Activated gamma-delta T cell (primary cell): ENCODE results near the gene SYNDIG1.
"Not testable (repeated sequence)": the region's sequence is repeated elsewhere in the genome, so short reads cannot be mapped to it uniquely, and the experiment has no call there.

Source experiments
- DNase-seq: peaks from one replicate; lab custom pipeline; 2025; lab: John Stamatoyannopoulos, UW

The SYNDIG1 gene

DNA sequence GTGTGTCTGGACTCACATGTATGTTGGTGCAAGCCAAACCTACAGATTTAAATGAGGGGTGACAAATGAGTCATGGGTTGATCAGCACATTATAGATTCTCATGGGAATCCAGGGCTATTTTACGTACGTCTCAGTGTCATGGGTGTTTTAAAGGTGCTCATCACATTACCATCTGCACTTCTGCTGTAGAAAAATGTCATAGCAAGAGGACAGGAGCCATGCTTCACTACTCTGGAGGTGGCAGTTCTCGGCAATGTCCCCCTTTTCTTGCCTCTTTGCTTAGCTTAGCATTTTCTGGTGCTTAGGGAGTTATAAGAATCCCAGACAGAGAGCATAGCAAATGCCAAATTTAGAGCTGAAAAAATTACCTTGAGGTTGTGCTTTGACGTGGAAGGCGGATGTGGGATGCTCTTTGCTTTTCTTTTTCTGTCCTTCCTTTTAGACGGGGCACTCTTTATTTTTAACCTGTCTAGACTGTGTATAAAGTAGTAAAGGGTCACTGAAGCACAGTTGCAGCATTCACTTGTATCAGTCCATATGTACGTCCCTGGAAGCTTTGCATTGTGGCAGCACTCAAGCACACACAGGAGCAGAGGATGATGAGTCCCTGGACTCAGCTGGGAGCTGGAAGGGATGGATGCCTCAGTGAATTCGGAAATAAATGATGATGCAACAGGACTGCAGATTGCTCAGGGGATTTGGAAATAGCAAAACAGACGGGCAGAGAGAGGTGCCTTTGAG lies 139.7 kb downstream of the SYNDIG1 start:
- DNase-seq: no peak

DNA sequence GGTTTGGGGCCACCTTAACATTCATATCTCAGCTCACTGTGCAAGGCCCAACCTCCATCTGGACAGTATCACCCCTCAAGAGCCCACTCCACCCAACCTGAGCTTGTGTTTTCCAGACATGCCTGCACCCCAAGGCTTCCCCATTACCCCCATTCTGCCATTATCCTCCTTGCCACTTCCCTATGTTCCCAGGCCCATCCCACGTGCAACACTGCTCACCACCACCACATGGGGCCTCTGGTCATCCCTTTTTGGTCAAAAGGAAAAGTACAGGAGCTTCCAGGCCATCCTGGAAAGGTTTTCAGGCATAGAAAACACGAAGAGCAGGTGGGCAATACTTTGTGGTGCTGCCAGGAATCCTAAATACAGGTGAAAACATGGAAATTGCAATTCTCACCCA lies 140.3 kb downstream of the SYNDIG1 start:
- DNase-seq: no peak

DNA sequence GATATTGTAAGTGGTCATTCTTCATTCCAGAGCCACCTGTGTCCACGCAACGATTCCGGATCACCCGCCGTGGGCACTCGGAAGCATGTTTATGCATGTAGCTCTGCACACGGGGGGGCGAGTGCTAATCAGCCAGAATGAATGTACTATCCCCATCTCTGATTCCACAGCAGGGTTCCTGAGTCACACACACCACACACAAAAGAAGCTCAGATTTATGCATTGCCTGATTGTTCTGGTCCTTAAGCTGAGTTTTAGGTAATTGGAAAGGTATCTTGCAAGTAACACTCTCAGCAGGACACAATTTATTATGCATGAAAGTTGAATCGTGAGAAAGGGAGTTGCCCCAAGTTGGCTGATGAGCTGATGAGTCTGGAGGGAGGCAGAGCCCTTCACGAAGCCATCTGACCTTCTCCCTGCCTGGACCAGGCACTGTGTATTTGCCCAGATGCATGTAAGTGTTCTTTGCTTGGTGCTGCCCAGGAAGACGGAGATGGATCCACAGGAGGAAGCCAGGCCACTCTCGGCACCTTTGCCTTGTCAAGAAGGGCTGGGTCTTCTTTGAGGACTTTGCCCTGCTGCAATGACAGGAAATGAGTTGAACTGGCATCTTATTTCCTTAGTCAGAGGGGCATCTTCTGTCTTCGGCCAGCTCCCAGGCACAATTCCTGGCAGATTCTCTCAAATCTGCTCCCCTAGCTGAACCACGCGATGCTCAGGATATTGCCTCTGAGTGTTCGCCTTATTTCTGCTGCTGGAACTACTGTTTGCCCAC lies 141.1 kb downstream of the SYNDIG1 start:
- DNase-seq: no peak

DNA sequence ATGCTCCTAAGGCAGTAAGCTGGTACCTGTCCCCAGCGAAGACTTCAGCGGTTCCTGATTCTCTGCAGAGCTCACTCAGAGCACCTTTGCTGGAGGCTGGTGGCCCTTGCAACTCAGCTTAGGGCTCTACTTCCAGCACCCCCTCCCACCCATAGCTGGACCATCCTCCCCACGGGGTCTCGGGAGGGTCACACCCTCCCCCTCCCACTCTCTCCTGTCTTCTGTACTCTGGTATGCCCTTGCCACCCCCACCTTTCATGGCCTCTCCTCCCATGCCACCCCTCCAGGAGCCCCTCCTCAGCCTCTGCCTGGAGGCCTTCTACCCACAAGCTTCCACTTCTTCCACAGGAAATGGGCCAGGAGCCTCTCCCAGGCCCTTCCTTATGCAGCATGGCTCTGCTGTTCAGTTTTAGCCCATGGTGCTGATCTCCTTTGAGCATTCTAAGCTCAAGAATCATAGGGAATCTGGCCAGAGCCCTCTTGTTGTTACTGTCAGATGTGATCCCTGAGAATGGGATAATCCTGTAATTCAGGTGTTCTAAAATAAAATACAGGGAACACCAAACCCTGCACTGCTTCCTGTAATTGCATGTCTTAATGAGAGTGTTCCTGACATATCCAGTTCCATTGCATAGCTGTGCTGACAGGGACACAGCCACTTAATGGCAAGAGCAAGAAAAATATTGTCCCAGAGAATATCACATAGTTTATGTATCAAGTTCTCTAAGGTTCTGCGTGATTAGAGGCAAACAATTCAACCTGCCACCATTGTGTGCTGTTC lies 142.1 kb downstream of the SYNDIG1 start:
- DNase-seq: no peak

DNA sequence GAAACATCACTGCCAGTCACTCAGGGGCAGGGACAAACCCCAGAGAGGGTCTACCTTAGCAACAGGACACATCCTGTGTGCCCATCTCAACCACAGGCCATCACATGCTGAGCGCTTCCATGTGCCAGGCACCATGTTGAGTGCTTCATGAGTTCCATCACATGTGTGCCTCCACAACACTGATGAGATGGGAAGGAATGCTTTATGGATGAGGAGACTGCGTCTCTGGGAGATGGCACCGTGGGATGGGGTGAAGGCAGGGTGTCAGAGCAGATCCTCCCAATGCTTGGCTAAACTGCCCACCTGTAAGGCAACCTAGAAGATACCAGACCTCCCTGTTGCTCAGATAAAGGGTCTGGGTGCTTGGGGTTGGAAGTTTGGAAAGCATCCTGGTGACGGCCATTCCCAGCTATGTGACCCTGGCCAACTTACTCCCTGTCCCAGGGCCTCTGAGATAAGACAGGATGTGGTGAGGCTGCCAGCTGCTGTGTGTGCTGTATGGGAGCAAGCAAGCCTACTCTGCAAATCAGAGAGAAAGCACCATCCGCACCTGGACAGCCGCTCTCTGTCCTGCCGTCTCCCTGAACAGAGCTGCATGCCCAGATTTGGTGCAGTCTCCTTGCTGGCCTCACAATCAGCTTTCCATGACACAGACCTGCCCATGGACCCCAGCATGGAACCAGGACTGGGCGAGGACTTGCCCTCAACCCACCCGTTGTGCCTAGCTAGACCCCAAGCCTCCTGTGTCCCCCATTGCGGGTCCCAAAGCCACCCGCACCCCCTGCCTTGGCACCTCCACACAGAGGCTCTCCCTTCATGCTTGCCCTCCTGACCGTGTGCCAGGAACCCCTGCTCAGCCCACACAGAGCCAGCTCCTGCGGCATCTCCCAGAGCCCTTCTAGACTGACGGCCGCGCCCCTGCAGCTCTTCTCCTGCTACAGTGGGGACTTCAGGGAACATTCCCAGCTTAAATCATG lies 143.7 kb downstream of the SYNDIG1 start:
- DNase-seq: no peak

DNA sequence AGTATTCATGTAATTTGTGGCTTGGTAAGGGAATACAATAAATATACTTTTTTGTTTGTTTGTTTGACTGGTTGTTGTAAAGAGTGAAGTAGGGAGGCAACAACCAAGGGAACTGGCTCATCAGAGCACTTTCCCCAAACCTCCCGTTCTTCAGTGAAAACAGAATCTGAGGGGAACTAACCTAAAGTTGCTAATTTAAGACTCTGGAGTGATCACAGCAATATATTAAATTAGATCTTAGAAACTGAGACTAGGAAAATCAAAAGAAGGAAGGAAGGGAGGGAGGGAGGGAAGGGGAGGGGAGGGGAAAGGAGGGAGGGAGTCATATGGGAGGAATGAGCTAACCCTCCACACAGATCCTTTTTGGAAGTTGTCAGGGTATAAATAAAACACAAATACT lies 144.9 kb downstream of the SYNDIG1 start:
- no peak for DNase-seq

DNA sequence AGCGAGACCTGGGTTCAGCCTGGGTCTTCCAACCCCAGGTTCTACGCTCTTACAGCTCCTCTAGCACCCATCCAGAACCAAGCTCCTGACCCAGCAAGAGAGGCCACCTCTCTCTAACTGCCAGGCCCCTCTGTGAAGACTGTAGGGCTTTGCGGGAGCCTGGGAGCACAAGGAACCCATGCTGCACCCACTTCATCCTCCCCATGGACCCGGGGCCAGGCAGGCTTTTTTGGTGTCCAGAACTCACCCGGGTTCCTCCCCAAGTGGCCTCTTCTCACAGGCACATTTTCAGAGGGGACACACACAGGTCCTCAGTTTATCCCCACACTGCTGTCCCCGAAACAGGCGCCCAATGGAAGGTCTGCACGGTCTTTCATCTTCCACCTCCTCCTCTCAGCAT lies 145.9 kb downstream of the SYNDIG1 start:
- no peak for DNase-seq

DNA sequence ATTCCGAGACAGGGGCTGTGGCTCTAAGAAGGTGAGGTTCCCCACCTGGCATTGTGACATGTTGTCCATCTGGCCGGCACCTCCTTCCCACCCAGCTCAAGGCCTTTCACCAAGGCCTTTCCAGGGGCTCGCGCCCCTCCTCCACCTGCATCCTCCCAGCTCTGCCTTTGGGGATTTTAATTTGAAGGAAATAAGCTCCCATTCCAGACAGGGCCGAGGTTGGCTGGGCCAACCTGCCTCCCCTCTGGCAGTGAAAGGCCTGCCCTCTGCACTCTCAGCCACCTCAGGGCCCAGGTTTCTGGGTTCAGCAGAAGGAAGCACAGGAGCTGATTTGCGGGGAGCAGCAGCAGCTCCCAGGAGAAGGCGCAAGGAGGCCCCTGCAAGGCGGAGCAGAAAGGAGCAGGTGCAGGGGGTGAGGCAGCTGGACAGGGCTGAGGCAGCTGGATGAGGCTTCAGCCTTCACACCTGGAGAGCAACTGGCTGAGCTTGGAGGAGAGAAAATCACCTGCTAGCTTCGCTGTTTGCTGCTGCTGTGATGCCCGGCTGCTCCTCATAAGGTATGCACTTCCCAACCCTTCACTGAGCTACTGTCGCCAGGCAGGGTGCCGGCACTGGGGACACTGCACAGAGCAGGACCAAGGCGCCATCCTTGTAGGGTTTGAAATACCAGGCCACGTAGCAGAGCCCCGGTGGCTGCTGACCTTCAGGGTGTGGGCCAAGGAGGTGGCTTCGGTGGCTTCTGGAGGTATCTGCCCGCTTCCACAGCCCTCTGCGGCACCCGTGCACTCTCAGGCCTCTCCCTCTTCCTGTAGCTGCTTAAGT lies 147.0 kb downstream of the SYNDIG1 start:
- no peak for DNase-seq

DNA sequence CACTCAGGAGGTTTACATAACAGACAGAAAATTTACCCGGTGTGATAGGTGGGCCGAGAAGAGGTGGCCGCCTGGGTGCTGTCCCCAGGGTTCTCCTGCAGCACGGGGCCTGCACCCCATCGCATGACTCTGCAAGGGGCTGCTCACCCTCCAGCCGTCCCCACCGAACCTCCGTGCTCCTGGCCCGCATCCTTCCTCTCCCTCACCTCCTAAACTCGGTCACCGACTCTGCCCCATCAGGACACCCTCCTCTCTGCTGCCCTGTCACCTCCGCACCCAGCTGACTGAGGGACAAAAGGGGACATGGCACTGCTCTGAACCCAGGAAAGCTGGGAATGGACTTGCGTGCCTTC lies 147.6 kb downstream of the SYNDIG1 start:
- no peak for DNase-seq

DNA sequence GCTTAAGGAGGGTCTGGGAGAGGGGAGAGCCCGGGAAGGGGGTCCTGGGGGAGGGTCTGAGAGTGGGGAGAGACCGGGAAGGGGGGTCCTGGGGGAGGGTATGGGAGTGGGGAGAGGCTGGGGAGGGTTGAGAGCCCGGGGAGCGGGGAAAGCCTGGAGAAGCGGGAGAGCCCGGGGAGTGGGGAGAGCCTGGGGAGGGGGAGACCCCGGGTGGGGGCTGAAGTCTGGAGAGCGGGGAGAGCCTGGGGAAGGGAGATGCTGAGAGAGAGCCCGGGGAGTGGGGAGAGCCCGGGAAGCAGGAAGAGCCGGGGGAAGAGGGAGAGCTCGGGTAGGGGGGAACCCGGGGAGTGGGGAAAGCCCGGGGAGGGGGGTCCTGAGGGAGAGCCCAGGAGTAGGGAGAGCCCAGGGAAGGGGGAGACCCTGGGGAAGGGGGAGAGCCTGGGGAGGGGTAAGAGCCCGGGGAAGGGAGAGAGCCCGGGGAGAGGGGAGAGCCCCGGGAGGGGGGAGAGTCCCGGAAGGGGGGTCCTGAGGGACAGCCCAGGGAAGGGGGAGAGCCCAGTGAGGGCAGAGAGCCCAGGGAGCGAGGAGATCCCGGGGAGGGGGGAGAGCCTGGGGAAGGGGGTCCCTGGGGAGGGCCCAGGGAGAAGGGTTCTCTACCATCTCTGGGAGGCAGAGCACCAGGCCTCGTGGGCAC lies 148.5 kb downstream of the SYNDIG1 start:
- DNase-seq: no peak

DNA sequence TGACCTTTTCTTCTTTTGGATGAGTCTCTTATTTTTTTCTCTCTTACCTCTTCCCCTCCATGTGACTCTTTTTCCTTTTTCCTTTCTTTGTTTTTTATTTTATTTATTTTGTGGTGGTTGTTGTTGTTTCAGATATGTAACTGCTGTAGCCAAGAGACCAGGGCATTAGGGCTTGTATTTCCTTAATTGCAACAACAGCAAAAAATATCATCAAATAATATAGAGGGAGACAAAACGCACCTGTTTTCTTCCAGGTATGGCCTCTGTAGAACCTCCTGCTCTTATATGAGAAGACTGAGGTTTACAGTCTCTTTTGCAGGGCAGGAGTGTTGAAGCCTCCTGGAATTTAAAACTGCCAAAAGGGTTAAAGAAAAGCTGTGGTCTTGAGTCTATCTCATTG lies 149.3 kb downstream of the SYNDIG1 start:
- DNase-seq: no peak

DNA sequence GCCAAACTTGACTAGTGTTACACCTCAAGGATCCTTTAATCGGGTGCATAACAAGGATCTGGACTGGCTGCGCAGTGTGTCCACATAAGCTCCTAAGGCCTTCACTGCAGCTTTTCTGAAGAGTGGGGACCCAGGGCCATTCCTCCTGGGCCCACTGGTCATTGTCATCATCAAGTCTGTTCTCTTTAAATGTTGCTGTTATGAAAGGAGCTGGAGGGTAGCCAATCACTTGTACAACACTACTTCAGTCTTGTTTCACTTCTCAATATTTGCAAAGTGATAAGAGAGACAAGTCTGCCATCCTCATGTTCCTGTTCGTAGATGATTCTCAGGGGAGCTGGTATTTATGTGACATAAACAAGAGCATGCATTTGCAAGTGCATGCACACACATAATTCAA lies 149.8 kb downstream of the SYNDIG1 start:
- DNase-seq: no peak

DNA sequence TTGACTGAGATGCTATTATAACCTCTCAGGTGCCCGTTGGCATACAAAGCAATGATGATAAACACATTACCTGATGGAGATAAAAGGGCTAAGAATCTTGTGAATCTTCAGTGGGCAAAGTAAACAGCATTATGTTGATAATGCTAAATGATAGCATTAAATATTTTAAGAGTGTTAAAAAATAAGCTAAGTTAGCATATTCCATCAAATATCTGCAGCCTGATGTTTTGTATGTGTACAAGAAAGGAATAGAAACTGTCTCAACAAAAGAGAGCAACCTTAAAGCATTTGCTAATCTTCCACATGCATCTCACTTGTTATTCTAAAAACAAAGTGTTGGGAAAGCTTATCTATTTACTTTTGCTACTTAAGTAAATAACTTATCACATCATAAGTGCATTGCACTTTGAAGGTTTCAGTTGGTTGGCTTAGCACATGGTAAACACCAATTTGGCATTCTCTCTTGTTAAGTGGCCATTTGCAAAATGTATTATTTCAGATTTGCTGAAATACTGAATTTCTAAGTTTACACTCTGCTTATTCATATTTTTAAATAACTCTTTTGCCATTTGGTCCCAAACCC lies 151.6 kb downstream of the SYNDIG1 start:
- DNase-seq: no peak

DNA sequence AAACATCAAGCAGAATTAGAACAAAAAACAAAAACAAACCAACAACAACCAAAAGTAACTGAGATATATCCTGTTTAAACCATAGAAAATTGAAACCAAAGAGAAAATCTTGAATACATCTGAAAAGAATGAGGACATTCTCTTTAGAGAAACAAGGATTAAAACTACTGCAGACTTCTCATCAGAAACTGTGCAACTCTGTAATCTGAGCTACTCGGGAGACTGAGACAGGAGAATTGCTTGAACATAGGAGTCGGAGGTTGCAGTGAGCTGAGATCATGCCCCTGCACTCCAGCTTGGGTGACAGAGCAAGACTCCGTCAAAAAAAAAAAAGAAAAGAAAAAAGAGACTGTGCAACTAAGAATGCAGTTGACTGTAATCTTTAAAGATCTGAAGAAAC lies 153.4 kb downstream of the SYNDIG1 start:
- DNase-seq: no peak

DNA sequence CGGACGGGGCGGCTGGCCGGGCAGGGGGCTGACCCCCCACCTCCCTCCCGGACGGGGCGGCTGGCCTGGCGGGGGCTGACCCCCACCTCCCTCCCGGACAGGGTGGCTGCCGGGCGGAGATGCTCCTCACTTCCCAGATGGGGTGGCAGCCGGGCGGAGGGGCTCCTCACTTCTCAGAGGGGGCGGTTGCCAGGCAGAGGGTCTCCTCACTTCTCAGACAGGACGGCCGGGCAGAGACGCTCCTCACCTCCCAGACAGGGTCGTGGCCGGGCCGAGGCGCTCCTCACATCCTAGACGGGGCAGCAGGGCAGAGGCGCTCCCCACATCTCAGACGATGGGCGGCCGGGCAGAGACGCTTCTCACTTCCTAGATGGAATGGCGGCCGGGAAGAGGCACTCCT lies 156.7 kb downstream of the SYNDIG1 start:
- not testable (repeated sequence) for DNase-seq

DNA sequence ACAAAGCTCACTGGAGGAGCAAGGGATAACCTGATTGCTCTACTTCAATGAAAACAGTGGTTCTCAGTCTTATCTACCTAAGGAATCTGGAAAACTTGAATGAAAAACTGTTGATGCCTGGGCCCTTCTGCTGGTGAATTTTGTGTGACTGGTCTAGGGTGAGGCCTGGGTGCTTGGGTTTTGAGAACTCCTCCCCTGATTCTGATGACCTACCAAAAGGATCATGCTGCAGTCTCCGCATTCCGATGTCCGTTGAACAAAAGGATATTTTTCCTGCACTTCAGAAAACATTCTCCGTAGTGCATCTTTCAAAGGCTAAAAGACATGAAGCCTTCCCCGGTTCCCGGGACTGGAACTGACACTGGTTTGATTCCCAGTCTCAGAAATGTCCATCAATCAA lies 157.9 kb downstream of the SYNDIG1 start:
- no peak for DNase-seq

DNA sequence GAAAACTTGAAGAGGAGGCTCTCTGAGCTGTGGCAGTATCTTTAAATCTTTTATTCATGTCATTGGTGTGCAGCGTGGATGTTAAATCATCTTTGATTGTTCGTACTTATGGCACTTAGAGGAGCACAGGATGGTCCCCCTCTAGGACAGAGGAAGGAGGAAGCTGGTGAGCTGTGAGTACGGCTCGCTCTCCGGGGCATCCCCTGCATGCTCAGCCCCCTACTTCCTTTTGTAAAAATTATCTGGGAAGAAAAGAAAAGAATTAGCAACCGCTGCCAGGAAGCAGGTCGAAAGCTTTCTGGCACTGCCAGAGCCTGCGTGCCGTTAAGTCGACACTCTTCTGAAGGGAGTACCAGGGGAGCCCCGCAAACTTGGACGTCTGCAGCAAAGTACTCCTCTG lies 158.5 kb downstream of the SYNDIG1 start:
- DNase-seq: no peak

DNA sequence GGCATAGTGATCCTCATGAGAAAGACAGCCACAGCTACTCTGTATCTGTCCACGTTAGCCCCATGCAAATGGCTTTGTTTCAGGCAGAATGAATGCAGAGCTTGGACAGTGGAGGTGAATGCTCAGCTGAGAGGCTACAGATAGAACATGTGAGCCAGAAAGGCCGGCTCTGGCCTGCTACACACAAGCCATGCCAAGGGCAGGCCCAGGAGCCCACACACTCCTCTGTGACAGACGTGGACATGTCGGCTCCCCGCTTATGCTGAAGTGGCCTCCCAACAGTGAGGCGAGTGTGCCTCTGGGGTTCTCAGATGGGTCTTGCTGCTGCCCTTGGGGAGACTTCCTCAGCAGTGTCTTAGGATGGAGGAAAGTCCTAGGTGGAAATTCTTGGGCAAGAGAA lies 159.6 kb downstream of the SYNDIG1 start:
- DNase-seq: no peak

DNA sequence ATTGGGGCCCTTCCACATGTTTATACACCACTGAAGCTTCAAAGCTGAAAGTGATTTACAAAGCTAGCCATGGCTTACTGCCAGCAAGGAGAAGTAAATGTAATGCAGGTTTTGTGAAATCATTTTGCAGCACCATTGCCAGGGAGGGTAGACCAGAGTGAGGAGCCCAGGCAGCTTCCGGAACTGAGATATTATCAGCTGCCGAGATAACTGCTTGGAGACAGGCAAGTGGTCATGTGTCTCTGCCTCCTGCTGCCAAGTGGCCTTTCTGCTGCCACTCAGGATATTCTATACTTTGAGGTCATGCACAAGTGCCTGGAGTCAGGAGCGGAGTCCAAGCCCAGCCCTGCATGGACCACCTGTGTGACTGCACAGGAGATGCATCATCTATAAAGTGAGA lies 160.2 kb downstream of the SYNDIG1 start:
- no peak for DNase-seq
